ENCODE data around the gene FBXO17. TPM values are rescaled to one million over a fixed set of nuclear protein-coding genes. Genes with fewer than 3 reads are reported as not detected.
"Not testable (repeated sequence)": the region's sequence is repeated elsewhere in the genome, so short reads cannot be mapped to it uniquely, and the experiment has no call there.

The FBXO17 gene
- total RNA-seq, 1 experiment from 2014 or later = not detected

- Histone ChIP-seq H3K27ac (ENCODE audit: low read length) (no peak overlapping the region), H3K79me2 (ENCODE audit: low read length) (no peaks in the 10 kb centered on the region), H3K4me3 (ENCODE audit: low read length) (no peak overlapping the region), H3K4me2 (ENCODE audit: low read depth, low read length, poor library complexity, severe bottlenecking) (no peak overlapping the region), H4K20me1 (ENCODE audit: insufficient read depth, low read depth, low read length) (no peaks in the 10 kb centered on the region), H3K9me3 (ENCODE audit: low read length) (no peaks in the 10 kb centered on the region), H3K4me1 (ENCODE audit: low read length) (no peaks in the 10 kb centered on the region), H3K27me3 (ENCODE audit: low read length) (no peaks in the 10 kb centered on the region), H3K9ac (ENCODE audit: low read length) (no peak overlapping the region), H2AFZ (ENCODE audit: low read length) (no peak overlapping the region), H3K9me2 (replicated peaks; ENCODE audit: insufficient read depth, low read length) (no peaks in the 10 kb centered on the region), H3K36me3 (ENCODE audit: insufficient read depth, low read length) (no peaks in the 10 kb centered on the region)
- DNase-seq = peak; percentile 58
Measured at GRCh38 chr19:38944981-38945506, 30.5 kb downstream of the FBXO17 start.

- H3K36me3 ChIP-seq (ENCODE audit: insufficient read depth, low read length) = no peaks in the 10 kb centered on the region
- H3K27me3 ChIP-seq (ENCODE audit: low read length) = no peaks in the 10 kb centered on the region
- H2AFZ ChIP-seq (ENCODE audit: low read length) = no peak overlapping the region
- DNase-seq = no peak
- H3K4me3 ChIP-seq (ENCODE audit: low read length) = no peak overlapping the region
- no peaks in the 10 kb centered on the region for H3K9me2 ChIP-seq (replicated peaks; ENCODE audit: insufficient read depth, low read length)
- no peaks in the 10 kb centered on the region for H3K9me3 ChIP-seq (ENCODE audit: low read length)
- no peak overlapping the region for H3K9ac ChIP-seq (ENCODE audit: low read length)
- H3K27ac ChIP-seq (ENCODE audit: low read length) = no peak overlapping the region
- H3K79me2 ChIP-seq (ENCODE audit: low read length) = no peaks in the 10 kb centered on the region
- no peak overlapping the region for H3K4me2 ChIP-seq (ENCODE audit: low read depth, low read length, poor library complexity, severe bottlenecking)
- H3K4me1 ChIP-seq (ENCODE audit: low read length) = no peaks in the 10 kb centered on the region
- no peaks in the 10 kb centered on the region for H4K20me1 ChIP-seq (ENCODE audit: insufficient read depth, low read depth, low read length)
Measured at GRCh38 chr19:38942471-38943181, 32.9 kb downstream of the FBXO17 start.

- H3K9ac ChIP-seq (ENCODE audit: low read length) = no peak overlapping the region
Measured at GRCh38 chr19:38941979-38942378, 33.6 kb downstream of the FBXO17 start.

GRCh38 chr19:38941466-38941865 lies 34.1 kb downstream of the FBXO17 start:
- H3K27ac ChIP-seq (ENCODE audit: low read length) = not testable (repeated sequence)

More at GRCh38 chr19:38941979-38942378, 33.6 kb downstream of the FBXO17 start:
- Histone ChIP-seq H3K27ac (ENCODE audit: low read length) (no peak overlapping the region), H3K4me1 (ENCODE audit: low read length) (no peaks in the 10 kb centered on the region), H3K79me2 (ENCODE audit: low read length) (no peaks in the 10 kb centered on the region), H3K36me3 (ENCODE audit: insufficient read depth, low read length) (no peaks in the 10 kb centered on the region), H3K4me3 (ENCODE audit: low read length) (no peak overlapping the region), H2AFZ (ENCODE audit: low read length) (no peak overlapping the region), H3K4me2 (ENCODE audit: low read depth, low read length, poor library complexity, severe bottlenecking) (no peak overlapping the region), H3K27me3 (ENCODE audit: low read length) (no peaks in the 10 kb centered on the region), H4K20me1 (ENCODE audit: insufficient read depth, low read depth, low read length) (no peaks in the 10 kb centered on the region), H3K9me2 (replicated peaks; ENCODE audit: insufficient read depth, low read length) (no peaks in the 10 kb centered on the region), H3K9me3 (ENCODE audit: low read length) (no peaks in the 10 kb centered on the region)
- DNase-seq = no peak

GRCh38 chr19:38939957-38940356 lies 35.6 kb downstream of the FBXO17 start:
- Histone ChIP-seq H3K4me1 (ENCODE audit: low read length) (no peaks in the 10 kb centered on the region), H3K4me2 (ENCODE audit: low read depth, low read length, poor library complexity, severe bottlenecking) (no peak overlapping the region), H3K27me3 (ENCODE audit: low read length) (no peaks in the 10 kb centered on the region), H3K27ac (ENCODE audit: low read length) (no peak overlapping the region), H2AFZ (ENCODE audit: low read length) (no peak overlapping the region), H3K9ac (ENCODE audit: low read length) (no peak overlapping the region), H3K9me3 (ENCODE audit: low read length) (no peaks in the 10 kb centered on the region), H3K79me2 (ENCODE audit: low read length) (no peaks in the 10 kb centered on the region), H3K4me3 (ENCODE audit: low read length) (no peak overlapping the region), H4K20me1 (ENCODE audit: insufficient read depth, low read depth, low read length) (no peaks in the 10 kb centered on the region), H3K36me3 (ENCODE audit: insufficient read depth, low read length) (no peaks in the 10 kb centered on the region), H3K9me2 (replicated peaks; ENCODE audit: insufficient read depth, low read length) (no peaks in the 10 kb centered on the region)
- no peak for DNase-seq

More at GRCh38 chr19:38941466-38941865, 34.1 kb downstream of the FBXO17 start:
- not testable (repeated sequence) for DNase-seq; H3K9ac ChIP-seq (ENCODE audit: low read length); H3K4me2 ChIP-seq (ENCODE audit: low read depth, low read length, poor library complexity, severe bottlenecking); H3K79me2 ChIP-seq (ENCODE audit: low read length); H3K36me3 ChIP-seq (ENCODE audit: insufficient read depth, low read length); H4K20me1 ChIP-seq (ENCODE audit: insufficient read depth, low read depth, low read length); H3K4me3 ChIP-seq (ENCODE audit: low read length); H2AFZ ChIP-seq (ENCODE audit: low read length); H3K4me1 ChIP-seq (ENCODE audit: low read length); H3K9me2 ChIP-seq (replicated peaks; ENCODE audit: insufficient read depth, low read length); H3K9me3 ChIP-seq (ENCODE audit: low read length); H3K27me3 ChIP-seq (ENCODE audit: low read length)

- H3K4me3 ChIP-seq (ENCODE audit: low read length) = no peak overlapping the region
- no peak overlapping the region for H3K27ac ChIP-seq (ENCODE audit: low read length)
- H3K9me2 ChIP-seq (replicated peaks; ENCODE audit: insufficient read depth, low read length) = no peaks in the 10 kb centered on the region
- H3K4me1 ChIP-seq (ENCODE audit: low read length) = peaks cover 16% of the 10 kb centered on the region
- no peaks in the 10 kb centered on the region for H3K9me3 ChIP-seq (ENCODE audit: low read length)
- no peak overlapping the region for H2AFZ ChIP-seq (ENCODE audit: low read length)
- H3K9ac ChIP-seq (ENCODE audit: low read length) = no peak overlapping the region
- DNase-seq = no peak
- H3K4me2 ChIP-seq (ENCODE audit: low read depth, low read length, poor library complexity, severe bottlenecking) = no peak overlapping the region
- H3K36me3 ChIP-seq (ENCODE audit: insufficient read depth, low read length) = peaks cover 18% of the 10 kb centered on the region
- H3K27me3 ChIP-seq (ENCODE audit: low read length) = no peaks in the 10 kb centered on the region
- H4K20me1 ChIP-seq (ENCODE audit: insufficient read depth, low read depth, low read length) = peaks cover 5% of the 10 kb centered on the region; the same call in 1 of the 2 replicates
- peaks cover 31% of the 10 kb centered on the region for H3K79me2 ChIP-seq (ENCODE audit: low read length)
Measured at GRCh38 chr19:38933544-38933943, 42.0 kb downstream of the FBXO17 start.

GRCh38 chr19:38932425-38933179 lies 42.9 kb downstream of the FBXO17 start:
- Histone ChIP-seq H3K36me3 (ENCODE audit: insufficient read depth, low read length) (peaks cover 18% of the 10 kb centered on the region), H3K4me3 (ENCODE audit: low read length) (no peak overlapping the region), H3K9me3 (ENCODE audit: low read length) (no peaks in the 10 kb centered on the region), H3K27me3 (ENCODE audit: low read length) (no peaks in the 10 kb centered on the region), H3K79me2 (ENCODE audit: low read length) (peaks cover 40% of the 10 kb centered on the region), H4K20me1 (ENCODE audit: insufficient read depth, low read depth, low read length) (peaks cover 5% of the 10 kb centered on the region; the same call in 1 of the 2 replicates), H3K4me2 (ENCODE audit: low read depth, low read length, poor library complexity, severe bottlenecking) (no peak overlapping the region), H3K9ac (ENCODE audit: low read length) (no peak overlapping the region), H3K27ac (ENCODE audit: low read length) (no peak overlapping the region), H3K4me1 (ENCODE audit: low read length) (peaks cover 16% of the 10 kb centered on the region), H3K9me2 (replicated peaks; ENCODE audit: insufficient read depth, low read length) (no peaks in the 10 kb centered on the region), H2AFZ (ENCODE audit: low read length) (no peak overlapping the region)
- peak; percentile 73 for DNase-seq

GRCh38 chr19:38931521-38931793 lies 44.1 kb downstream of the FBXO17 start:
- H3K27me3 ChIP-seq (ENCODE audit: low read length) = no peaks in the 10 kb centered on the region
- H4K20me1 ChIP-seq (ENCODE audit: insufficient read depth, low read depth, low read length) = peaks cover 5% of the 10 kb centered on the region; the same call in 1 of the 2 replicates
- peak overlapping the region; percentile 94 for H3K4me2 ChIP-seq (ENCODE audit: low read depth, low read length, poor library complexity, severe bottlenecking)
- H3K36me3 ChIP-seq (ENCODE audit: insufficient read depth, low read length) = peaks cover 18% of the 10 kb centered on the region
- peak overlapping the region; percentile 95 for H3K9ac ChIP-seq (ENCODE audit: low read length)
- peak overlapping the region; percentile 96 for H3K4me3 ChIP-seq (ENCODE audit: low read length)
- H2AFZ ChIP-seq (ENCODE audit: low read length) = no peak overlapping the region
- no peaks in the 10 kb centered on the region for H3K9me2 ChIP-seq (replicated peaks; ENCODE audit: insufficient read depth, low read length)
- no peaks in the 10 kb centered on the region for H3K9me3 ChIP-seq (ENCODE audit: low read length)
- H3K27ac ChIP-seq (ENCODE audit: low read length) = no peak overlapping the region
- H3K4me1 ChIP-seq (ENCODE audit: low read length) = peaks cover 16% of the 10 kb centered on the region
- H3K79me2 ChIP-seq (ENCODE audit: low read length) = peaks cover 43% of the 10 kb centered on the region
- DNase-seq = no peak
